Measurements from ENCODE around the gene NT5M.

NT5M gene

GRCh38 chr17:17345686-17346427, 42.7 kb downstream of the NT5M start:
- Histone ChIP-seq H3K4me3 (ENCODE audit: low read depth in 1 of 2, low read length in 2 of 2) (no peak overlapping the region), H3K27me3 (ENCODE audit: low read depth, low read length) (no peaks in the 10 kb centered on the region), H3K9me3 (ENCODE audit: control insufficient read depth in 1 of 2, low read length in 2 of 2) (no peaks in the 10 kb centered on the region), H3K36me3 (ENCODE audit: control insufficient read depth in 1 of 2, insufficient read depth in 2 of 2, low read length in 2 of 2) (no peaks in the 10 kb centered on the region), H3K4me1 (ENCODE audit: control insufficient read depth in 1 of 2, insufficient read depth in 2 of 2, low read length in 2 of 2) (no peaks in the 10 kb centered on the region), H3K27ac (ENCODE audit: low read length) (no peak overlapping the region)

GRCh38 chr17:17346428-17347233, 43.5 kb downstream of the NT5M start:
- no peaks in the 10 kb centered on the region for H3K9me3 ChIP-seq (ENCODE audit: control insufficient read depth in 1 of 2, low read length in 2 of 2)
- no peak overlapping the region for H3K4me3 ChIP-seq (ENCODE audit: low read depth in 1 of 2, low read length in 2 of 2)
- H3K36me3 ChIP-seq (ENCODE audit: control insufficient read depth in 1 of 2, insufficient read depth in 2 of 2, low read length in 2 of 2): no peaks in the 10 kb centered on the region
- H3K27ac ChIP-seq (ENCODE audit: low read length): no peak overlapping the region
- no peaks in the 10 kb centered on the region for H3K4me1 ChIP-seq (ENCODE audit: control insufficient read depth in 1 of 2, insufficient read depth in 2 of 2, low read length in 2 of 2)
- no peaks in the 10 kb centered on the region for H3K27me3 ChIP-seq (ENCODE audit: low read depth, low read length)

GRCh38 chr17:17347234-17347955, 44.2 kb downstream of the NT5M start:
- H3K27ac ChIP-seq (ENCODE audit: low read length): no peak overlapping the region
- H3K9me3 ChIP-seq (ENCODE audit: control insufficient read depth in 1 of 2, low read length in 2 of 2): no peaks in the 10 kb centered on the region
- H3K4me3 ChIP-seq (ENCODE audit: low read depth in 1 of 2, low read length in 2 of 2): no peak overlapping the region
- no peaks in the 10 kb centered on the region for H3K27me3 ChIP-seq (ENCODE audit: low read depth, low read length)
- no peaks in the 10 kb centered on the region for H3K4me1 ChIP-seq (ENCODE audit: control insufficient read depth in 1 of 2, insufficient read depth in 2 of 2, low read length in 2 of 2)
- no peaks in the 10 kb centered on the region for H3K36me3 ChIP-seq (ENCODE audit: control insufficient read depth in 1 of 2, insufficient read depth in 2 of 2, low read length in 2 of 2)

- no peaks in the 10 kb centered on the region for H3K4me1 ChIP-seq (ENCODE audit: control insufficient read depth in 1 of 2, insufficient read depth in 2 of 2, low read length in 2 of 2)
Observed at GRCh38 chr17:17347956-17348871, 45.0 kb downstream of the NT5M start.

GRCh38 chr17:17348872-17349723, 45.9 kb downstream of the NT5M start:
- H3K4me1 ChIP-seq (ENCODE audit: control insufficient read depth in 1 of 2, insufficient read depth in 2 of 2, low read length in 2 of 2): no peaks in the 10 kb centered on the region
- H3K27me3 ChIP-seq (ENCODE audit: low read depth, low read length): no peaks in the 10 kb centered on the region
- H3K36me3 ChIP-seq (ENCODE audit: control insufficient read depth in 1 of 2, insufficient read depth in 2 of 2, low read length in 2 of 2): no peaks in the 10 kb centered on the region
- no peak overlapping the region for H3K27ac ChIP-seq (ENCODE audit: low read length)
- no peak overlapping the region for H3K4me3 ChIP-seq (ENCODE audit: low read depth in 1 of 2, low read length in 2 of 2)
- H3K9me3 ChIP-seq (ENCODE audit: control insufficient read depth in 1 of 2, low read length in 2 of 2): no peaks in the 10 kb centered on the region

More at GRCh38 chr17:17347956-17348871, 45.0 kb downstream of the NT5M start:
- Histone ChIP-seq H3K4me3 (ENCODE audit: low read depth in 1 of 2, low read length in 2 of 2) (no peak overlapping the region), H3K27me3 (ENCODE audit: low read depth, low read length) (no peaks in the 10 kb centered on the region), H3K9me3 (ENCODE audit: control insufficient read depth in 1 of 2, low read length in 2 of 2) (no peaks in the 10 kb centered on the region), H3K36me3 (ENCODE audit: control insufficient read depth in 1 of 2, insufficient read depth in 2 of 2, low read length in 2 of 2) (no peaks in the 10 kb centered on the region), H3K27ac (ENCODE audit: low read length) (no peak overlapping the region)

GRCh38 chr17:17349724-17350106, 46.5 kb downstream of the NT5M start:
- no peaks in the 10 kb centered on the region for H3K9me3 ChIP-seq (ENCODE audit: control insufficient read depth in 1 of 2, low read length in 2 of 2)
- H3K27ac ChIP-seq (ENCODE audit: low read length): no peak overlapping the region
- no peak overlapping the region for H3K4me3 ChIP-seq (ENCODE audit: low read depth in 1 of 2, low read length in 2 of 2)
- no peaks in the 10 kb centered on the region for H3K36me3 ChIP-seq (ENCODE audit: control insufficient read depth in 1 of 2, insufficient read depth in 2 of 2, low read length in 2 of 2)
- H3K4me1 ChIP-seq (ENCODE audit: control insufficient read depth in 1 of 2, insufficient read depth in 2 of 2, low read length in 2 of 2): no peaks in the 10 kb centered on the region
- no peaks in the 10 kb centered on the region for H3K27me3 ChIP-seq (ENCODE audit: low read depth, low read length)

GRCh38 chr17:17350491-17351355, 47.5 kb downstream of the NT5M start:
- Histone ChIP-seq H3K27ac (ENCODE audit: low read length) (no peak overlapping the region), H3K36me3 (ENCODE audit: control insufficient read depth in 1 of 2, insufficient read depth in 2 of 2, low read length in 2 of 2) (no peaks in the 10 kb centered on the region), H3K27me3 (ENCODE audit: low read depth, low read length) (no peaks in the 10 kb centered on the region), H3K9me3 (ENCODE audit: control insufficient read depth in 1 of 2, low read length in 2 of 2) (no peaks in the 10 kb centered on the region), H3K4me3 (ENCODE audit: low read depth in 1 of 2, low read length in 2 of 2) (no peak overlapping the region), H3K4me1 (ENCODE audit: control insufficient read depth in 1 of 2, insufficient read depth in 2 of 2, low read length in 2 of 2) (peaks cover 0 to 6% of the 10 kb centered on the region in 2 donors)

GRCh38 chr17:17351356-17351891, 48.3 kb downstream of the NT5M start:
- H3K4me1 ChIP-seq (ENCODE audit: control insufficient read depth in 1 of 2, insufficient read depth in 2 of 2, low read length in 2 of 2): peaks cover 0 to 6% of the 10 kb centered on the region in 2 donors
- no peak overlapping the region for H3K4me3 ChIP-seq (ENCODE audit: low read depth in 1 of 2, low read length in 2 of 2)
- no peaks in the 10 kb centered on the region for H3K36me3 ChIP-seq (ENCODE audit: control insufficient read depth in 1 of 2, insufficient read depth in 2 of 2, low read length in 2 of 2)
- no peaks in the 10 kb centered on the region for H3K9me3 ChIP-seq (ENCODE audit: control insufficient read depth in 1 of 2, low read length in 2 of 2)
- H3K27ac ChIP-seq (ENCODE audit: low read length): no peak overlapping the region
- H3K27me3 ChIP-seq (ENCODE audit: low read depth, low read length): no peaks in the 10 kb centered on the region

GRCh38 chr17:17351901-17352781, 49.0 kb downstream of the NT5M start:
- H3K4me1 ChIP-seq (ENCODE audit: control insufficient read depth in 1 of 2, insufficient read depth in 2 of 2, low read length in 2 of 2): peaks cover 0 to 6% of the 10 kb centered on the region in 2 donors

More at GRCh38 chr17:17351901-17352781, 49.0 kb downstream of the NT5M start:
- H3K9me3 ChIP-seq (ENCODE audit: control insufficient read depth in 1 of 2, low read length in 2 of 2): no peaks in the 10 kb centered on the region
- no peak overlapping the region for H3K4me3 ChIP-seq (ENCODE audit: low read depth in 1 of 2, low read length in 2 of 2)
- H3K27ac ChIP-seq (ENCODE audit: low read length): no peak overlapping the region
- H3K27me3 ChIP-seq (ENCODE audit: low read depth, low read length): no peaks in the 10 kb centered on the region
- H3K36me3 ChIP-seq (ENCODE audit: control insufficient read depth in 1 of 2, insufficient read depth in 2 of 2, low read length in 2 of 2): no peaks in the 10 kb centered on the region
